ENCODE data around the gene CNGA3.
"Not testable (repeated sequence)": the region's sequence is repeated elsewhere in the genome, so short reads cannot be mapped to it uniquely, and the experiment has no call there.

Gene CNGA3

GRCh38 chr2:98416383-98417159, 70.3 kb downstream of the CNGA3 start:
- no peaks in the 10 kb centered on the region for H3K27me3 ChIP-seq (ENCODE audit: control insufficient read depth, insufficient read depth, low read length)
- no peak overlapping the region for H3K9ac ChIP-seq (ENCODE audit: low read length)

GRCh38 chr2:98419544-98419943, 73.3 kb downstream of the CNGA3 start:
- no peaks in the 10 kb centered on the region for H3K4me1 ChIP-seq (ENCODE audit: control insufficient read depth, insufficient read depth, low read length)
- no peaks in the 10 kb centered on the region for H3K27me3 ChIP-seq (ENCODE audit: control insufficient read depth, insufficient read depth, low read length)
- H3K4me3 ChIP-seq (ENCODE audit: low read length), result no peak overlapping the region
- no peaks in the 10 kb centered on the region for H3K36me3 ChIP-seq (ENCODE audit: control insufficient read depth, insufficient read depth, low read length)
- H3K9me3 ChIP-seq (ENCODE audit: control insufficient read depth, low read length), result no peaks in the 10 kb centered on the region
- no peak overlapping the region for H3K9ac ChIP-seq (ENCODE audit: low read length)

More at GRCh38 chr2:98416383-98417159, 70.3 kb downstream of the CNGA3 start:
- H3K9me3 ChIP-seq (ENCODE audit: control insufficient read depth, low read length), result no peaks in the 10 kb centered on the region
- no peaks in the 10 kb centered on the region for H3K36me3 ChIP-seq (ENCODE audit: control insufficient read depth, insufficient read depth, low read length)
- H3K4me1 ChIP-seq (ENCODE audit: control insufficient read depth, insufficient read depth, low read length), result peaks cover 4% of the 10 kb centered on the region
- no peak overlapping the region for H3K4me3 ChIP-seq (ENCODE audit: low read length)

DNA sequence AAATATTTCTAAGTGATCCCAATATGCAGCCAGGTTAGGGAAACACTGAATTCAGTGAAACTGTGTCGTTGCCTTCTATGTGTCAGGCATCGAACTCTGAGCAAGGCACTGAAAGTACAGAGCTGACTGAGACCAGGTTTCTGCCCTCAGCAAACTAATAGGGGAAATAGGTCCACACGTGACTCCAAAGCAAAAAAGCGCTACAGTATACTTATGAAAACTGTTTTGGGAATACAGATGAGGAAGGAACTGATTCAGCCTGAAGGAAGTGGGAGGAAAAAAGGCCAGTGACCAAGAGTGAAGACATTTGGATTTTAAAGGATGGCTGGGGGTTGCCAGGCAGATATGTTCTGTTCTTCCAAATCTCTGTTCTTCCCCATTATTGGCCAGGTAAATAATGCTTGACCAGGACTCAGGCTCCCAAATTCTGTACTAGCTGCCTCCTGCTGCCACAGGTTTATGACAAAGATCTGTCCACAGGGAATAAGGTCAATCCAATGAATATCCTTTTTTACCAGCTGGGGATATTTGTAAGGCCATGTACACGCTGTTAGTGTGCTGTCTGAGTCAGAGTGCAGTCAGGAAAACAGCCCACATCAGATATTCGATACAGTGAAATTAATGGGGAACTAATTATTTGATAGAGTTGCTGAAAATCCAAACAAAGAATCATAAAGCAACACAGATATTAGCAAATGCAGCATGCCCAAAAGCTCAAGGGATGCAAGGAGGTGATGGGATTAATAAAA, 73.9 kb downstream of the CNGA3 start:
- H3K36me3 ChIP-seq (ENCODE audit: control insufficient read depth, insufficient read depth, low read length), result no peaks in the 10 kb centered on the region
- H3K9me3 ChIP-seq (ENCODE audit: control insufficient read depth, low read length), result no peaks in the 10 kb centered on the region
- H3K9ac ChIP-seq (ENCODE audit: low read length), result no peak overlapping the region
- no peaks in the 10 kb centered on the region for H3K27me3 ChIP-seq (ENCODE audit: control insufficient read depth, insufficient read depth, low read length)
- H3K4me1 ChIP-seq (ENCODE audit: control insufficient read depth, insufficient read depth, low read length), result no peaks in the 10 kb centered on the region
- no peak overlapping the region for H3K4me3 ChIP-seq (ENCODE audit: low read length)

GRCh38 chr2:98422449-98422848, 76.2 kb downstream of the CNGA3 start:
- H3K36me3 ChIP-seq (ENCODE audit: control insufficient read depth, insufficient read depth, low read length), result no peaks in the 10 kb centered on the region
- no peaks in the 10 kb centered on the region for H3K9me3 ChIP-seq (ENCODE audit: control insufficient read depth, low read length)
- H3K4me1 ChIP-seq (ENCODE audit: control insufficient read depth, insufficient read depth, low read length), result no peaks in the 10 kb centered on the region
- no peak overlapping the region for H3K4me3 ChIP-seq (ENCODE audit: low read length)
- no peak overlapping the region for H3K9ac ChIP-seq (ENCODE audit: low read length)
- H3K27me3 ChIP-seq (ENCODE audit: control insufficient read depth, insufficient read depth, low read length), result no peaks in the 10 kb centered on the region

- H3K27me3 ChIP-seq (ENCODE audit: control insufficient read depth, insufficient read depth, low read length), result no peaks in the 10 kb centered on the region
- no peaks in the 10 kb centered on the region for H3K9me3 ChIP-seq (ENCODE audit: control insufficient read depth, low read length)
- no peaks in the 10 kb centered on the region for H3K4me1 ChIP-seq (ENCODE audit: control insufficient read depth, insufficient read depth, low read length)
- H3K36me3 ChIP-seq (ENCODE audit: control insufficient read depth, insufficient read depth, low read length), result no peaks in the 10 kb centered on the region
- H3K4me3 ChIP-seq (ENCODE audit: low read length), result no peak overlapping the region
- no peak overlapping the region for H3K9ac ChIP-seq (ENCODE audit: low read length)
These were observed 80.5 kb downstream of the CNGA3 start for GRCh38 chr2:98426771-98427170.

GRCh38 chr2:98432145-98432544, 85.9 kb downstream of the CNGA3 start:
- H3K27me3 ChIP-seq (ENCODE audit: control insufficient read depth, insufficient read depth, low read length), result no peaks in the 10 kb centered on the region
- H3K36me3 ChIP-seq (ENCODE audit: control insufficient read depth, insufficient read depth, low read length), result no peaks in the 10 kb centered on the region
- no peak overlapping the region for H3K4me3 ChIP-seq (ENCODE audit: low read length)
- no peak overlapping the region for H3K9ac ChIP-seq (ENCODE audit: low read length)
- no peaks in the 10 kb centered on the region for H3K9me3 ChIP-seq (ENCODE audit: control insufficient read depth, low read length)
- H3K4me1 ChIP-seq (ENCODE audit: control insufficient read depth, insufficient read depth, low read length), result no peaks in the 10 kb centered on the region

- Histone ChIP-seq H3K27me3 (ENCODE audit: control insufficient read depth, insufficient read depth, low read length) (no peaks in the 10 kb centered on the region), H3K4me3 (ENCODE audit: low read length) (no peak overlapping the region), H3K9me3 (ENCODE audit: control insufficient read depth, low read length) (no peaks in the 10 kb centered on the region), H3K36me3 (ENCODE audit: control insufficient read depth, insufficient read depth, low read length) (no peaks in the 10 kb centered on the region), H3K4me1 (ENCODE audit: control insufficient read depth, insufficient read depth, low read length) (no peaks in the 10 kb centered on the region), H3K9ac (ENCODE audit: low read length) (no peak overlapping the region)
These were observed 87.2 kb downstream of the CNGA3 start for GRCh38 chr2:98433363-98433964.

DNA sequence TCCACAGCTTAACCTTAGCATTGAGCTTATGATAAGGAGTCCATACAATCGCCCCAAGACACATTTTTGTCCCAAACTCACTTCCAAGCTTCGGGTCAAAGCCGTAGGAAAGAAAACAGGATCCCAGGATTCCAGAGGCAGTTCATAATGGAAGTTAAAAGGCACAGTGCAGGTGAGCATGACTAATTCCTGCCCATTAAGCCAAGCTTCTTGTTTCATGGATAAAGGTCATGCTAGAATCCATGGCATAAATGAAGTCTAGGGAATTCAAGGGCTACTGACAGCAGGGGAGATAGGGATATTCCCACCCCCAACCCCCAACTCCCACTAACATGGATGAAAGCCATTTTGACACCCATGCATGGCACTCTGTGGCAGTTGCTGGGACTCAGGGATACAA, 88.2 kb downstream of the CNGA3 start:
- H3K4me3 ChIP-seq (ENCODE audit: low read length), result no peak overlapping the region
- H3K27me3 ChIP-seq (ENCODE audit: control insufficient read depth, insufficient read depth, low read length), result no peaks in the 10 kb centered on the region
- H3K9me3 ChIP-seq (ENCODE audit: control insufficient read depth, low read length), result no peaks in the 10 kb centered on the region
- H3K36me3 ChIP-seq (ENCODE audit: control insufficient read depth, insufficient read depth, low read length), result no peaks in the 10 kb centered on the region
- no peaks in the 10 kb centered on the region for H3K4me1 ChIP-seq (ENCODE audit: control insufficient read depth, insufficient read depth, low read length)
- no peak overlapping the region for H3K9ac ChIP-seq (ENCODE audit: low read length)

GRCh38 chr2:98435670-98436069, 89.4 kb downstream of the CNGA3 start:
- not testable (repeated sequence) for H3K9me3 ChIP-seq (ENCODE audit: control insufficient read depth, low read length); H3K4me3 ChIP-seq (ENCODE audit: low read length); H3K27me3 ChIP-seq (ENCODE audit: control insufficient read depth, insufficient read depth, low read length); H3K9ac ChIP-seq (ENCODE audit: low read length); H3K36me3 ChIP-seq (ENCODE audit: control insufficient read depth, insufficient read depth, low read length); H3K4me1 ChIP-seq (ENCODE audit: control insufficient read depth, insufficient read depth, low read length)

DNA sequence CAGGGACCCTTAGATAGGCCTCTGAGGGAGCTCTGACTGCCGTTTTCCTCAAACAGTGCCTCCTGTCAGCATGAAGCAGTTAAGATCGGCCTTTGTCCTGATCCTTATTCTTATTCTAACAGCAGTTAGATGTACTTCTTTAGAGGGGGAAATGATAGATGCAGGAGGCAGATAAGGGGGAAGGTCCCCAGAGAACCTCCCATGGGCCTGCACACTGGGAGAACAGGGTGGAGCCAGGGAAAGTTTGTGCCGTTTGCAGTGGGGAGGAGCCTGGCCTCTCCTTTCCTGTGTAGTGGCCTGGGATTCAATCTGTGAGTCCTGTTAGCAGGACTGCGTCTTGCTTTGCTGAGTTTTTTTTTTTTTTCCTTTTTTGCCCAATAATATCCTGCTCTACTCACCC, 90.5 kb downstream of the CNGA3 start:
- Histone ChIP-seq H3K9ac (ENCODE audit: low read length) (no peak overlapping the region), H3K27me3 (ENCODE audit: control insufficient read depth, insufficient read depth, low read length) (no peaks in the 10 kb centered on the region), H3K36me3 (ENCODE audit: control insufficient read depth, insufficient read depth, low read length) (no peaks in the 10 kb centered on the region), H3K9me3 (ENCODE audit: control insufficient read depth, low read length) (no peaks in the 10 kb centered on the region), H3K4me1 (ENCODE audit: control insufficient read depth, insufficient read depth, low read length) (no peaks in the 10 kb centered on the region), H3K4me3 (ENCODE audit: low read length) (no peak overlapping the region)

DNA sequence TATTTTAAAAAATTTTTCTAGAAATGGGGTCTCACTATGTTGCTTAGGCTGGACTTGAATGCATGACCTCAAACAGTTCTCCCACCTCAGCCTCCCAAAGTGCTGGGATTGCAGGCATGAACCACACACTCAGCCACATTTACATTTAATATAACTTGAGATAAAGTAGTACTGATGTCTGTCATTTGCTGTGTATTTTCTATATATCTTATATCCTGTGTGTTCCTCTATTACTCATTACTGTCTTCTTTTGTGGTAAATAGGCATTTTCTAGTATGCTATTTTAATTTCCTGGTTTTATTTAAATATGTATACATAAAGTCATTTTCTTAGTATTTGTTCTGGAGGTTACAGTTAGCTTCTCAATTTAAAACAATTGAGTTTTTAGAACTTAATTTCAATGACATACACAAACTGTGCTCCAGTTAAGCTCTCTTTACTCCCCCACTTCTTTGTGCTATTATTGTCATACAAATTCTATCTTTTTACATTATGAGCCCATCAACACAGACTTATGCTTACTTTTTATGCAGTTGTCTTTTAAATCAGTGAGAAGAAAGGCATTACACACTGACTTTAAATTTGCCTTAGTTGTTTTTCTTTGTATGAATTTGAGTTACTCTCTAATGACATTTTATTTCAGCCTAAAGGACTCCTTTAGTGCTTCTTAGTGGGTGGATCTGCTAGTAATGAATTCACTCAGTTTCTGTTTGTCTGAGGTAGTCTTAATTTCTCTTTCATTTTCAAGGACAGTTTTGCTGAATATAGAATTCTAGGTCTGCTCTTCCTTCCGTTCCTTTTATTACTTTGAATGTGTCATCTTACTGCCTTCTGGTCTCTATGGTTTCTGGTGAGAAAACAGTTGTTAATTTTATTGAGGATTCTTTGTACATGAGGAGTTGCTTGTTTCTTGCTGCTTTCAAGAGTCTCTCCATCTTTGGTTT, 92.2 kb downstream of the CNGA3 start:
- Histone ChIP-seq H3K36me3 (ENCODE audit: control insufficient read depth, insufficient read depth, low read length) (no peaks in the 10 kb centered on the region), H3K9ac (ENCODE audit: low read length) (no peak overlapping the region), H3K4me3 (ENCODE audit: low read length) (no peak overlapping the region), H3K27me3 (ENCODE audit: control insufficient read depth, insufficient read depth, low read length) (no peaks in the 10 kb centered on the region), H3K9me3 (ENCODE audit: control insufficient read depth, low read length) (no peaks in the 10 kb centered on the region), H3K4me1 (ENCODE audit: control insufficient read depth, insufficient read depth, low read length) (peaks cover 6% of the 10 kb centered on the region)

Measured in mucosa of stomach (tissue), 1 donor.